Stimulated activated CD8-positive, alpha-beta memory T cell treated with anti-CD3 and anti-CD28 coated beads, Interleukin-15, amount 100 ng/mL, for 1 hour (primary cell): Measurements from ENCODE around the gene IER3.
"Not testable (repeated sequence)": the region's sequence is repeated elsewhere in the genome, so short reads cannot be mapped to it uniquely, and the experiment has no call there.

Source experiments
- DNase-seq: peaks from one replicate; pipeline ENCODE4 v3.0.0-alpha.2; 2020; ENCODE audit warnings: low read depth

The IER3 gene

GRCh38 chr6:30768634-30769087 is 24.3 kb upstream of the IER3 start:
- DNase-seq: no peak

- DNase-seq: no peak
These were observed 23.6 kb upstream of the IER3 start for GRCh38 chr6:30767944-30768301.

GRCh38 chr6:30767158-30767943 is 23.0 kb upstream of the IER3 start:
- DNase-seq: no peak

- DNase-seq: no peak
These were observed 22.3 kb upstream of the IER3 start for GRCh38 chr6:30766461-30767157.

- not testable (repeated sequence) for DNase-seq
These were observed 21.1 kb upstream of the IER3 start for GRCh38 chr6:30765495-30765894.

GRCh38 chr6:30764490-30765043 is 20.2 kb upstream of the IER3 start:
- DNase-seq: not testable (repeated sequence)

DNA sequence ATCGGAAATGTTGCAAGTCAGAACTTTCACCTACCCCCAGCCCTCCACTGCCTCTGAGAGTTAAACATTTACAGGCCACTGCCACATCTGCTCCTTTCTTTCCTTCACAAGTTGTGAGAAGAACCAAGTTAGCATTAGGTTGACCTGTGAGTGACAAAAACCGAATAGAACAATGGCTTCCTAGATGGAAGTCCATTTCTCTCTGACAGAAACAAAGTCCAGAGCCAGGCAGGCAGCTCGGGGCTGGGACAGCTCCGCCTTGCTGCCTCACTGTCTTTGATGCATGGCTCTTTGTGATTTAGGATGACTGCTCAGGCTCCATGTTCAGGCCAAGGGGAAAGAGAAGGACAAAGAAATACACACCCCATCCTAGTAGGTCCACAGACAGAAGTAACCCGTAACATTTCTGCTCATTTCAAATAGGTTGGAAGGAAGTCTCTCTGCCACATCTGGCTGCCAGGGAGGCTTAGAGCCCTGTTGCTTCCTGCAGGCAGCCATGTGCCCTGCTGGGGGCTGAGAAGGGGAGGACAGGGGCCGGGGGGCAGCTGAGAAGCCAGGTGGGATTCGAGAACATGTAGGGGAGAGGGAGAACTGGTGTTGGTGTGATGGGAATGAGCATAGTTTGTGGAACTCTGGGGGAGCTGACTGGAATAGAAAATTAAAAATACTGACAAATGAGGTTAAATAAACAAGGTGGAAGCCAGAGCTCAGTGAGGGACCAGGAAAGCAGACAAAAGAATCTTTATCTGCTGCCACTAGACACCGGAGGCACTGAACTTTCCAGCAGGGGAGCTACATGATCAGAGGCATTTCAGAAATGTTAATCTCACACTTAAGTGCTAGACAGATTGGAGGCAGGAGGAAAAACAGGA is 19.5 kb upstream of the IER3 start:
- no peak for DNase-seq

- no peak for DNase-seq
These were observed 18.8 kb upstream of the IER3 start for GRCh38 chr6:30763155-30763617.

DNA sequence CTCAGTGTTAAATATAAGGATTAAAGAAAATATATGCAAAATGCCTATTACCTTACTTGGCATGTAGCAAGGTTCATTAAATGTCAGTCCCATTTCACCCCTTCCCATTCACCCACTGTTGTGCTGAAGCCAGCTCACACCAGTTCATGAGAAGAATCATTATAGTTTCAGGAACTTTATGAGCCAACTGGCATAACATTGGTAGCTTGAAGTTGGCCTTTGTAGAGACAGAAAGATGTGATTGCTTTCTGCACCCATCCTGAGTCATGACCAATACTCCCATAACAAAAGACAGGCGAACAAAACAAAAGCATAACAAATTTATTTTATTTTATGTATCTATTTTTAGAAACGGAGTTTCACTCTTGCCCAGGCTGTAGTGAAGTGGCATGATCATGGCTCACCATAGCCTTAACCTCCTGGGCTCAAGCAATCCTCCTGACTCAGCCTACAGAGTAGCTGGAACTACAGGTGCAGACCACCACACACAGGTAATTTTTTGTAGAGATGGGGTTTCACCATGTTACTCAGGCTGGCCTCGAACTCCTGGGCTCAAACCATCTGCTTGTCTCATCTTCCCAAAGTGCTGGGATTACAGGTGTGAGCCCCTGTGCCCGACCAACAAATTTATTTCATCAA is 17.6 kb upstream of the IER3 start:
- DNase-seq: no peak

- DNase-seq: no peak
These were observed 16.2 kb upstream of the IER3 start for GRCh38 chr6:30760549-30760948.

DNA sequence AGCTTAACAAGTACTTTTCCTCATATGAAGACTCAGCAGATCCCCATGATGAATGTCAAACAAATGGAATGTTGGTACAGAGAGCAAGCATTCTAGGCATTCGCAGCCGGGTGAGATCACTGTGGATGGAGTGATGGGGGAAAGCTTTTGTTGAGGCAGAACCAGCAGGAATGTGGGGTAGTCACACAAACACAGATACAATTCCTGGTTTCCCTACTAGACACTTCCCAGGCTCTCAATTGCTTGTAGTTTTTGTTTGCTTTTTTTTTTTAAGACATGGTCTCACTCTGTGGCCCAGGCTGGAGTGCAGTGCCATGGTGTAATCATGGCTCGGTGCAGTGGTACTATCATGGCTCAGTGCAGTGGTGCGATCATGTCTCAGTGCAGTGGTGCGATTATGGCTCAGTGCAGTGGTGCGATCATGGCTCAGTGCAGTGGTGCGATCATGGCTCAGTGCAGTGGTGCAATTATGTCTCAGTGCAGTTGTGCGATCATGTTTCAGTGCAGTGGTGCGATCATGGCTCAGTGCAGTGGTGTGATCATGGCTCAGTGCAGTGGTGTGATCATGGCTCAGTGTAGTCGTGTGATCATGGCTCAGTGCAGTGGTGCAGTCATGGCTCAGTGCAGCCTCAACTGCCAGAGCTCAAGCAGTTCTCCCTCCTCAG is 15.4 kb upstream of the IER3 start:
- DNase-seq: no peak

- DNase-seq: no peak
These were observed 13.0 kb upstream of the IER3 start for GRCh38 chr6:30757261-30757904.

GRCh38 chr6:30756405-30757003 is 12.2 kb upstream of the IER3 start:
- not testable (repeated sequence) for DNase-seq

DNA sequence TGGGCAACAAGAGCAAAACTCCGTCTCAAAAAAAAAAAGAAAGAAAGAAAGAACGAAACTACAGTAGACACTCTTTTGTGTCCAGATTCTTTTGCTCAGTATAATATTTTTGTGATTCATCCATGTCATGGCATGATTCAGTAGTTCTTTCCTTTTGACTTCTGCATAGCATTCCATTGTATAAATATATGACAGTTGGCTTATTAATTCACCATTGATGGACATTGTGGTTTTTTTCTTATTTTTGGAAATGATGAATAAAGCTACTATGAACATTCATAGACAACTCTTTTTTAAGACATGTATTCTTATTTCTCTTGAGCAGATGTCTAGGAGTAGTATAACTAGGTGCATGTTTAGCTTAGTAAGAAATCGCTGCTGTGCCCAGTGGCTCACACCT is 10.3 kb upstream of the IER3 start:
- DNase-seq: no peak

GRCh38 chr6:30752157-30752927 is 8.0 kb upstream of the IER3 start:
- DNase-seq: no peak

DNA sequence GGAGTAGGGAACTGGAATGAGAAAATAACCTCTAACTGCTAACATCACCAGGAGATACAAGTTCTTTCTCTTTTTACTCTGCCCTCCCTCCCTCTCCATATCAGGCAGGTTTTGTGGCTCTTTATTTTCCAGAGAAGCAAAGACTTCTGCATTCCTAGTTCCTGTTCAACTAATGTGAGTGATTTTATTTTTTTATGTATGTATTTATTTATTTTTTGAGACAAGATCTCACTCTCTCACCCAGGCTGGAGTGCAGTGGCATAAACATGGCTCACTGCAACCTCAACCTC is 6.0 kb upstream of the IER3 start:
- no peak for DNase-seq

DNA sequence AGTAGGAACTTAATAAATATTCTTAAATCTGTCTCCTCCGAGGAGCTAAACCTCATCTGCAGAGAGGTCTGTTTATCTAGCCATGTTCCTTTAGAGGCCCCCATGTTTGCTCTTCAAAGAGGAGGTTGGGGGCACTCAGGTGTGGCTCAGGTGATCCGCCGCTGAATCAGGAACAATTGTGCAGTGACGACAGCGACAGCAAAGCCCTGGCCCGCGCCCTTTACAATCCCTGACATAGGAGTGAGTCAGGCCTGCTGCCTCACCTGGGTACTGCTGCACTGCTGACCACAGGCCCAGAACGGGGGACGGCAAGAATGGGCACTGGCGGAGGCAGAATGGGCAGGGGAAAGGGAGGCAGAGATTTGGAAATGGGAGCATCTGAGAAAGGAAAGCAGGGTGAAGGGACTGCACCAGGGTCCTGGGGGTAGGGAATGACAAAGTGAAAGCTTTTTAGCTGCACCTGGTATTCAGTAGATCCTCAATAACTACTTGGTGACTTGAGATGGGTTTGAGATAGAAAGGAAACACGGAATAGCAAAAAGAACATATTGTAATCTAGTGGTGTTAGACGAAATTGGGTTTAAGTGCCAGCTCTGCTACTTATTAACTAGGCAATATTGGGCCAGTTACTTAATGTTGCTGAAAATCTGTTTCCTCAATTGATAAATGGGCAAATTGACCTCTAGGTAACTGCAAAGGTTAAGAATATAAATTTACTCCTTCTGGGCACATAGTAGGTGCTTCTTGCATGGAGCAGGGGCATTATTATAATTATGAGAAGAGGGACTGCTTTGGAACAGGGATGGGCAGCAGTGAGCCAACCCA is 5.4 kb upstream of the IER3 start:
- no peak for DNase-seq

GRCh38 chr6:30748851-30749540 is 4.6 kb upstream of the IER3 start:
- DNase-seq: no peak
